Thoracic aorta (tissue), 2 donors: Measurements from ENCODE around the gene ZNHIT2. TPM values are rescaled to one million over a fixed set of nuclear protein-coding genes. Genes with fewer than 3 reads are reported as not detected.

Source experiments
- ATAC-seq: fragments of 150-250 bp; one replicate; pipeline ENCODE4 v1.8.0; 2017; ENCODE audit warnings: low read depth; ENCODE audit not compliant: insufficient number of reproducible peaks, low FRiP score
- DNase-seq: peaks from one replicate; pipeline ENCODE4 v3.0.0-alpha.2; 2020; ENCODE audit warnings: low spot score
- H3K27ac ChIP-seq, 2 donors: fragments of 200-600 bp; sonication (generic); 1 replicate in 1 of 2; 2 replicates in 1 of 2; pipeline ENCODE4 v1.5.1; 2016; ENCODE audit warnings: mild to moderate bottlenecking in 2 of 2, moderate library complexity in 2 of 2
- H3K27me3 ChIP-seq: fragments of 200-600 bp; sonication (generic); replicated peaks from 2 replicates; pipeline ENCODE4 v1.6.0; 2016; ENCODE audit warnings: mild to moderate bottlenecking; ENCODE audit not compliant: insufficient read depth
- H3K36me3 ChIP-seq: fragments of 200-600 bp; sonication (generic); one replicate; pipeline ENCODE4 v1.5.1; 2016
- H3K4me1 ChIP-seq, 2 donors: fragments of 200-600 bp; sonication (generic); 1 replicate in 1 of 2; 2 replicates in 1 of 2; pipeline versions ENCODE4 v1.5.1 to v1.6.0; 2016; ENCODE audit warnings: low read depth in 2 of 2, mild to moderate bottlenecking in 1 of 2; ENCODE audit not compliant: control insufficient read depth in 1 of 2
- H3K4me3 ChIP-seq: fragments of 200-600 bp; sonication (generic); 2 replicates; pipeline ENCODE4 v1.5.1; 2016; ENCODE audit warnings: mild to moderate bottlenecking
- H3K9me3 ChIP-seq: fragments of 200-600 bp; sonication (generic); 2 replicates; pipeline ENCODE4 v1.5.1; 2016
- CTCF ChIP-seq: fragments of 200-600 bp; sonication (generic); IDR thresholded peaks from one replicate; pipeline ENCODE4 v1.5.1; 2019; ENCODE audit warnings: antibody characterized with exemption
- total RNA-seq, 2 donors: library from RNA; depleted of rRNA; stranded (reverse); fragments of >200 nt; gene quantifications; one replicate each; pipeline versions ENCODE4 v1.1.0 to v1.2.3, GENCODE V29; 2016

The ZNHIT2 gene
- total RNA-seq, 2 donors from 2014 or later: 10.0 to 13.8 TPM

- no peak for ATAC-seq
- Histone ChIP-seq H3K9me3 (no peaks in the 10 kb centered on the region), H3K36me3 (peaks cover 10% of the 10 kb centered on the region), H3K4me1 (peaks cover 25 to 47% of the 10 kb centered on the region in 2 donors), H3K27ac (no peak overlapping the region), H3K4me3 (no peak overlapping the region), H3K27me3 (no peaks in the 10 kb centered on the region)
- DNase-seq: no peak
- no peak for TF ChIP-seq CTCF
Measured at GRCh38 chr11:65113839-65114238, 3.7 kb downstream of the ZNHIT2 start.

- no peaks in the 10 kb centered on the region for H3K9me3 ChIP-seq
- no peak for TF ChIP-seq CTCF
- H3K4me3 ChIP-seq: peak overlapping the region; percentile 88
- peaks cover 25 to 47% of the 10 kb centered on the region in 2 donors for H3K4me1 ChIP-seq
- no peaks in the 10 kb centered on the region for H3K27me3 ChIP-seq
- ATAC-seq (no peak), DNase-seq (no peak)
- H3K36me3 ChIP-seq: peaks cover 15% of the 10 kb centered on the region
- no peak overlapping the region for H3K27ac ChIP-seq
Measured at GRCh38 chr11:65113361-65113756, 4.1 kb downstream of the ZNHIT2 start.

GRCh38 chr11:65112546-65113360 is 4.7 kb downstream of the ZNHIT2 start:
- TF ChIP-seq CTCF: peak; percentile 82
- Histone ChIP-seq H3K4me1 (peaks cover 25 to 47% of the 10 kb centered on the region in 2 donors), H3K4me3 (peak overlapping the region; percentile 88), H3K9me3 (no peaks in the 10 kb centered on the region), H3K36me3 (peaks cover 21% of the 10 kb centered on the region), H3K27ac (peak overlapping the region in 1 of 2 donors; percentile 54), H3K27me3 (no peaks in the 10 kb centered on the region)
- DNase-seq (no peak), ATAC-seq (no peak)

GRCh38 chr11:65111744-65112545 is 5.6 kb downstream of the ZNHIT2 start, which contains the start of gene TM7SF2:
TM7SF2 (plus strand) TSS chr11:65111872; CDS start chr11:65112016, 144 bp downstream.
- peak; percentile 44 for ATAC-seq
- peak within 1 kb of the TSS; percentile 88 for H3K4me3 ChIP-seq
- peaks cover 25 to 45% of the 10 kb centered on the region in 2 donors for H3K4me1 ChIP-seq
- peaks cover 25% of the 10 kb centered on the region for H3K36me3 ChIP-seq
- peak; percentile 83 for DNase-seq
- TF ChIP-seq CTCF: no peak
- H3K27ac ChIP-seq: peak within 1 kb of the TSS; percentile 46 to 54
- no peaks in the 10 kb centered on the region for H3K9me3 ChIP-seq
- no peaks in the 10 kb centered on the region for H3K27me3 ChIP-seq

GRCh38 chr11:65111159-65111743 is 6.2 kb downstream of the ZNHIT2 start:
- no peaks in the 10 kb centered on the region for H3K9me3 ChIP-seq
- peaks cover 25% of the 10 kb centered on the region for H3K36me3 ChIP-seq
- no peaks in the 10 kb centered on the region for H3K27me3 ChIP-seq
- H3K27ac ChIP-seq: no peak overlapping the region
- TF ChIP-seq CTCF: no peak
- DNase-seq (no peak), ATAC-seq (no peak)
- peaks cover 19 to 38% of the 10 kb centered on the region in 2 donors for H3K4me1 ChIP-seq
- peak overlapping the region; percentile 88 for H3K4me3 ChIP-seq
